SIG-M5 (cell line): ENCODE data around the gene HEATR9.
"Not testable (repeated sequence)": the region's sequence is repeated elsewhere in the genome, so short reads cannot be mapped to it uniquely, and the experiment has no call there.

ENCODE experiments used
- DNase-seq: peaks from one replicate; lab custom pipeline; 2025; lab: John Stamatoyannopoulos, UW

Gene HEATR9

GRCh38 chr17:35868737-35869136 is at the start of gene HEATR9:
TSS of gene HEATR9 (minus strand) at chr17:35868891. CDS start at chr17:35868742, 149 bp downstream.
- no peak for DNase-seq

- no peak for DNase-seq
These were observed 49.0 kb upstream of the HEATR9 start for GRCh38 chr17:35917519-35918213.

- DNase-seq = no peak
These were observed 46.7 kb upstream of the HEATR9 start for GRCh38 chr17:35915153-35915964.

GRCh38 chr17:35914354-35914753 is 45.7 kb upstream of the HEATR9 start:
- DNase-seq = no peak

- DNase-seq = no peak
These were observed 44.9 kb upstream of the HEATR9 start for GRCh38 chr17:35913609-35914008.

GRCh38 chr17:35912942-35913341 is 44.3 kb upstream of the HEATR9 start:
- DNase-seq = no peak

- DNase-seq = no peak
These were observed 43.7 kb upstream of the HEATR9 start for GRCh38 chr17:35912339-35912912.

GRCh38 chr17:35909408-35909807 is 40.7 kb upstream of the HEATR9 start:
- no peak for DNase-seq

GRCh38 chr17:35907691-35908090 is 39.0 kb upstream of the HEATR9 start:
- DNase-seq = no peak

GRCh38 chr17:35906926-35907637 is 38.4 kb upstream of the HEATR9 start:
- no peak for DNase-seq

GRCh38 chr17:35906191-35906925 is 37.7 kb upstream of the HEATR9 start:
- DNase-seq = no peak

- DNase-seq = no peak
These were observed 34.8 kb upstream of the HEATR9 start for GRCh38 chr17:35903451-35903850.

- no peak for DNase-seq
These were observed 33.0 kb upstream of the HEATR9 start for GRCh38 chr17:35901631-35902175.

GRCh38 chr17:35900708-35901480 is 32.2 kb upstream of the HEATR9 start:
- no peak for DNase-seq

- no peak for DNase-seq
These were observed 31.6 kb upstream of the HEATR9 start for GRCh38 chr17:35900280-35900679.

GRCh38 chr17:35898283-35899070 is 29.8 kb upstream of the HEATR9 start:
- peak; percentile 49 for DNase-seq

GRCh38 chr17:35897772-35898171 is 29.1 kb upstream of the HEATR9 start:
- not testable (repeated sequence) for DNase-seq

GRCh38 chr17:35895636-35896587 is 27.2 kb upstream of the HEATR9 start:
- DNase-seq = no peak

- DNase-seq = no peak
These were observed 25.5 kb upstream of the HEATR9 start for GRCh38 chr17:35894206-35894605.
